Measurements from ENCODE around the gene NPM1. TPM values are rescaled to one million over a fixed set of nuclear protein-coding genes. Genes with fewer than 3 reads are reported as not detected.

Gene NPM1
- total and polyA plus RNA-seq, 2 of the 13 experiments (the other 11 are each of a cell fraction or from before 2014, with no cell fraction given), result 2,047 to 3,353 TPM

GRCh38 chr5:171387345-171387969, at the start of gene NPM1 (continued):
- TF ChIP-seq HNRNPL (IDR thresholded peaks at IDR 0.05; ENCODE audit: low read depth, low read length) (no peak), BRCA1 (CRISPR knock-in tag; IDR thresholded peaks at IDR 0.05) (peak; percentile 45; the same call in 1 of the 2 replicates), ZBTB10 (CRISPR knock-in tag; IDR thresholded peaks at IDR 0.05; ENCODE audit: borderline replicate concordance) (no peak), EHMT2 (IDR thresholded peaks at IDR 0.05; ENCODE audit: borderline replicate concordance, low read depth, low read length) (no peak), ZNF816 (CRISPR knock-in tag; IDR thresholded peaks at IDR 0.05; ENCODE audit: borderline replicate concordance) (no peak; the same call in 1 of the 2 replicates), ZMYM2 (CRISPR knock-in tag; IDR thresholded peaks at IDR 0.05) (no peak), ZNF34 (CRISPR knock-in tag; IDR thresholded peaks at IDR 0.05; ENCODE audit: borderline replicate concordance) (no peak), ZSCAN31 (CRISPR knock-in tag; IDR thresholded peaks at IDR 0.05; ENCODE audit: low read depth) (peak; percentile 92), HDAC6 (IDR thresholded peaks at IDR 0.05; ENCODE audit: low read depth, low read length) (no peak), GTF2F1 (IDR thresholded peaks at IDR 0.05; ENCODE audit: low read length) (peak; percentile 87), TFDP2 (CRISPR knock-in tag; IDR thresholded peaks at IDR 0.05) (peak; percentile 98), GATAD2A (CRISPR knock-in tag; IDR thresholded peaks at IDR 0.05) (peak; percentile 71), ZNF788 (CRISPR knock-in tag; IDR thresholded peaks at IDR 0.05; ENCODE audit: borderline replicate concordance) (peak; percentile 95; the same call in 1 of the 2 replicates), TAF1 (CRISPR knock-in tag; IDR thresholded peaks at IDR 0.05) (peak; percentile 98), BCL3 (CRISPR knock-in tag; IDR thresholded peaks at IDR 0.05) (0 out of 2 replicates have a peak, but pooled peaks have one; percentile 74), ZNF740 (CRISPR knock-in tag; IDR thresholded peaks at IDR 0.05) (0 out of 2 replicates have a peak, but pooled peaks have one; percentile 44), ZNF720 (CRISPR knock-in tag; IDR thresholded peaks at IDR 0.05) (no peak), NR1H2 (CRISPR knock-in tag; IDR thresholded peaks at IDR 0.05; ENCODE audit: borderline replicate concordance, low read depth) (no peak), NBN (conservative IDR thresholded peaks at IDR 0.05) (no peak), POGK (CRISPR knock-in tag; conservative IDR thresholded peaks at IDR 0.05) (0 out of 2 replicates have a peak, but pooled peaks have one; percentile 48), FOXO1 (CRISPR knock-in tag; IDR thresholded peaks at IDR 0.05) (no peak), KDM3A (CRISPR knock-in tag; IDR thresholded peaks at IDR 0.05; ENCODE audit: low read depth) (0 out of 2 replicates have a peak, but pooled peaks have one; percentile 42), CHD2 (IDR thresholded peaks at IDR 0.05; ENCODE audit: low read depth, low read length) (peak; percentile 92), NR2C2 (CRISPR knock-in tag; IDR thresholded peaks at IDR 0.05; ENCODE audit: borderline replicate concordance) (0 out of 2 replicates have a peak, but pooled peaks have one; percentile 15)

Data from HepG2 (cell line).